ENCODE data around the gene ARHGEF4.

DNA sequence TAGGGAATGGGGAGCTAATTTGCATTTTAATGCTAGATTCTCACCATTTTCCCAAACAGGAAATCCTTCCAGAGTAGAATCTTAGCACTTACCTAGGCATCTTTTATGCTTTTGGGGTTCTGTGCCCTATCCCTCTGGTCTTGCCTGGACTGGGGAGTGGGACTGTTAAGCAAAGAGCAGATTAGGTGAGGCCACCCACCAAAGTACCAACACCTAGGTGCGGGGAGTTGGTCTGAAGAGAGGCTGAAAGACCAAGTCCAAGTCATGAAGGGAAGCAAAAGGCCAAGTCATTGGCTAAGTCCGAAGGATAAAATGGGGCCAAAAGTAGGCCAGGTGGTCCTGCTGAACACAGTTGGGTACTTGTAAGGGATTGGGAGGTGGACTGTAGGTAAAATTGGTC is 169.8 kb downstream of the ARHGEF4 start:
- no peak for TF ChIP-seq ATF1 (CRISPR knock-in tag; IDR thresholded peaks at IDR 0.05)
- TF ChIP-seq ELF4 (CRISPR knock-in tag; IDR thresholded peaks at IDR 0.05; ENCODE audit: low read depth): no peak
